K562 (cell line): ENCODE measurements around the gene SCP2. TPM values are rescaled to one million over a fixed set of nuclear protein-coding genes. Genes with fewer than 3 reads are reported as not detected.
A peak's percentile ranks its signal among the peaks of the same experiment; 100 is the strongest.

Experiments
- ASH1L ChIP-seq: fragments of 450-650 bp; IDR thresholded peaks from 2 replicates; pipeline ENCODE4 v1.6.1; 2018; ENCODE audit warnings: borderline replicate concordance, mild to moderate bottlenecking, low read depth; ENCODE audit not compliant: partially characterized antibody
- ATF6 ChIP-seq: sonication (generic); formaldehyde crosslinking; IDR thresholded peaks from 2 replicates; pipeline ENCODE4 v1.4.0; 2020; ENCODE audit warnings: mild to moderate bottlenecking, missing genetic modification reagents
- ESRRB ChIP-seq: fragments of 250-450 bp; sonication (Bioruptor Pico); IDR thresholded peaks from 2 replicates; pipeline ENCODE4 v1.5.0; 2020; ENCODE audit warnings: mild to moderate bottlenecking, moderate library complexity, borderline replicate concordance
- FOSL1 ChIP-seq: fragments of 200-800 bp; sonication (Bioruptor generic); conservative IDR thresholded peaks from 2 replicates; pipeline ENCODE4 v1.6.1; 2016; ENCODE audit warnings: missing genetic modification characterization, missing compliant biosample characterization
- NR4A1 ChIP-seq, 2 experiments: fragments of 250-450 bp in 1 of 2; fragments of 450-650 bp in 1 of 2; sonication (Bioruptor Pico) in 1 of 2; IDR thresholded peaks; 2 replicates each; pipeline versions ENCODE4 v1.4.0 to v1.6.1; 2016 to 2020; ENCODE audit warnings: mild to moderate bottlenecking in 2 of 2, missing compliant biosample characterization in 1 of 2, missing genetic modification characterization in 1 of 2, moderate library complexity in 1 of 2
- PATZ1 ChIP-seq: fragments of 250-450 bp; sonication (Bioruptor Pico); IDR thresholded peaks from 2 replicates; pipeline ENCODE4 v1.5.0; 2020; ENCODE audit warnings: mild to moderate bottlenecking, borderline replicate concordance
- SMARCC2 ChIP-seq: fragments of 450-650 bp; IDR thresholded peaks from 2 replicates; pipeline ENCODE4 v1.6.1; 2017; ENCODE audit warnings: antibody characterized with exemption, moderate library complexity, mild to moderate bottlenecking, low read depth
- ZC3H8 ChIP-seq: fragments of 450-650 bp; IDR thresholded peaks from 2 replicates; pipeline ENCODE4 v1.6.1; 2017
- ZNF143 ChIP-seq: sonication (generic); formaldehyde crosslinking; IDR thresholded peaks from 2 replicates; pipeline ENCODE4 v1.9.0; 2022; ENCODE audit warnings: mild to moderate bottlenecking, missing genetic modification reagents
- ZNF3 ChIP-seq: fragments of 250-450 bp; sonication (Bioruptor Pico); IDR thresholded peaks from 2 replicates; pipeline ENCODE4 v1.5.0; 2021; ENCODE audit warnings: mild to moderate bottlenecking, moderate library complexity
- ZNF589 ChIP-seq: fragments of 200-800 bp; sonication (Bioruptor generic); IDR thresholded peaks from 2 replicates; pipeline ENCODE4 v1.6.1; 2016; ENCODE audit warnings: low read depth, missing genetic modification characterization, missing compliant biosample characterization
- polyA plus RNA-seq, 8 experiments: library from polyadenylated mRNA; depleted of rRNA in 4 of 8; stranded (reverse) in 5 of 8; unstranded in 3 of 8; fragments of >200 nt; fragmentation: Nextera tagmentation in 2 of 8; fragmentation: Illumina TruSeq in 1 of 8; extraction: Ambion mirVana in 2 of 8; extraction: Trizol in 1 of 8; gene quantifications; 2 replicates each; pipeline versions ENCODE4 v1.2.1 to v1.2.3, GENCODE V29; 2011 to 2014; ENCODE audit warnings: inconsistent platforms in 1 of 8, missing spikeins in 1 of 8
- total RNA-seq, 7 experiments: library from RNA; depleted of rRNA in 6 of 7; stranded (reverse); fragments of >200 nt in 6 of 7; fragmentation: Illumina TruSeq in 2 of 7; extraction: Trizol in 2 of 7; gene quantifications; 2 replicates each; pipeline versions ENCODE4 v1.2.1 to v1.2.3, GENCODE V29; 2011 to 2021; ENCODE audit warnings: low replicate concordance in 1 of 7
- TF ChIP-seq, protein P1 (sequence below): fragments of 250-450 bp; sonication (Bioruptor Pico); IDR thresholded peaks from 2 replicates; pipeline ENCODE4 v1.8.0; 2022; ENCODE audit warnings: moderate library complexity, mild to moderate bottlenecking, inconsistent platforms
- TF ChIP-seq, protein P2 (sequence below): fragments of 450-650 bp; formaldehyde crosslinking; IDR thresholded peaks from 2 replicates; pipeline ENCODE4 v1.4.0; 2020; ENCODE audit warnings: mild to moderate bottlenecking, mixed read lengths
- TF ChIP-seq, protein P3 (sequence below), 2 experiments: fragments of 450-650 bp in 1 of 2; IDR thresholded peaks; 2 replicates each; pipeline ENCODE4 v1.6.1; 2011 to 2017; ENCODE audit warnings: low read depth in 2 of 2, antibody characterized with exemption in 1 of 2, borderline replicate concordance in 1 of 2, low read length in 1 of 2, mild to moderate bottlenecking in 1 of 2, mixed read lengths in 1 of 2; ENCODE audit not compliant: control insufficient read depth in 1 of 2

Gene SCP2
- total and polyA plus RNA-seq, 9 of the 15 experiments (the other 6 are each of a cell fraction or from before 2014, with no cell fraction given): 63.8 to 258 (median 106) TPM

GRCh38 chr1:53014791-53015507 lies 87.9 kb downstream of the SCP2 start (continued):
- no peak for TF ChIP-seq ZNF143
- TF ChIP-seq, protein P1, sequence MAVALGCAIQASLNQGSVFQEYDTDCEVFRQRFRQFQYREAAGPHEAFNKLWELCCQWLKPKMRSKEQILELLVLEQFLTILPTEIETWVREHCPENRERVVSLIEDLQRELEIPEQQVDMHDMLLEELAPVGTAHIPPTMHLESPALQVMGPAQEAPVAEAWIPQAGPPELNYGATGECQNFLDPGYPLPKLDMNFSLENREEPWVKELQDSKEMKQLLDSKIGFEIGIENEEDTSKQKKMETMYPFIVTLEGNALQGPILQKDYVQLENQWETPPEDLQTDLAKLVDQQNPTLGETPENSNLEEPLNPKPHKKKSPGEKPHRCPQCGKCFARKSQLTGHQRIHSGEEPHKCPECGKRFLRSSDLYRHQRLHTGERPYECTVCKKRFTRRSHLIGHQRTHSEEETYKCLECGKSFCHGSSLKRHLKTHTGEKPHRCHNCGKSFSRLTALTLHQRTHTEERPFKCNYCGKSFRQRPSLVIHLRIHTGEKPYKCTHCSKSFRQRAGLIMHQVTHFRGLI (CRISPR knock-in tag): no peak
- TF ChIP-seq PATZ1 (CRISPR knock-in tag): no peak
- no peak for TF ChIP-seq ESRRB
- no peak for TF ChIP-seq SMARCC2
- TF ChIP-seq FOSL1 (tag): no peak; the same call in 1 of the 2 replicates
- no peak for TF ChIP-seq ATF6
- TF ChIP-seq ZC3H8: no peak
- no peak for TF ChIP-seq ZNF3 (CRISPR knock-in tag)
- no peak for TF ChIP-seq ZNF589 (CRISPR knock-in tag)
- peak; percentile 36 for TF ChIP-seq ASH1L
- TF ChIP-seq, protein P2, sequence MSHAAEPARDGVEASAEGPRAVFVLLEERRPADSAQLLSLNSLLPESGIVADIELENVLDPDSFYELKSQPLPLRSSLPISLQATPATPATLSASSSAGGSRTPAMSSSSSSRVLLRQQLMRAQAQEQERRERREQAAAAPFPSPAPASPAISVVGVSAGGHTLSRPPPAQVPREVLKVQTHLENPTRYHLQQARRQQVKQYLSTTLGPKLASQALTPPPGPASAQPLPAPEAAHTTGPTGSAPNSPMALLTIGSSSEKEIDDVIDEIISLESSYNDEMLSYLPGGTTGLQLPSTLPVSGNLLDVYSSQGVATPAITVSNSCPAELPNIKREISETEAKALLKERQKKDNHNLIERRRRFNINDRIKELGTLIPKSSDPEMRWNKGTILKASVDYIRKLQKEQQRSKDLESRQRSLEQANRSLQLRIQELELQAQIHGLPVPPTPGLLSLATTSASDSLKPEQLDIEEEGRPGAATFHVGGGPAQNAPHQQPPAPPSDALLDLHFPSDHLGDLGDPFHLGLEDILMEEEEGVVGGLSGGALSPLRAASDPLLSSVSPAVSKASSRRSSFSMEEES: no peak
- TF ChIP-seq NR4A1 (CRISPR knock-in tag; IDR thresholded peaks at IDR 0.05): no peak
- TF ChIP-seq NR4A1 (tag; IDR thresholded peaks at IDR 0.05): no peak
- TF ChIP-seq, protein P3, sequence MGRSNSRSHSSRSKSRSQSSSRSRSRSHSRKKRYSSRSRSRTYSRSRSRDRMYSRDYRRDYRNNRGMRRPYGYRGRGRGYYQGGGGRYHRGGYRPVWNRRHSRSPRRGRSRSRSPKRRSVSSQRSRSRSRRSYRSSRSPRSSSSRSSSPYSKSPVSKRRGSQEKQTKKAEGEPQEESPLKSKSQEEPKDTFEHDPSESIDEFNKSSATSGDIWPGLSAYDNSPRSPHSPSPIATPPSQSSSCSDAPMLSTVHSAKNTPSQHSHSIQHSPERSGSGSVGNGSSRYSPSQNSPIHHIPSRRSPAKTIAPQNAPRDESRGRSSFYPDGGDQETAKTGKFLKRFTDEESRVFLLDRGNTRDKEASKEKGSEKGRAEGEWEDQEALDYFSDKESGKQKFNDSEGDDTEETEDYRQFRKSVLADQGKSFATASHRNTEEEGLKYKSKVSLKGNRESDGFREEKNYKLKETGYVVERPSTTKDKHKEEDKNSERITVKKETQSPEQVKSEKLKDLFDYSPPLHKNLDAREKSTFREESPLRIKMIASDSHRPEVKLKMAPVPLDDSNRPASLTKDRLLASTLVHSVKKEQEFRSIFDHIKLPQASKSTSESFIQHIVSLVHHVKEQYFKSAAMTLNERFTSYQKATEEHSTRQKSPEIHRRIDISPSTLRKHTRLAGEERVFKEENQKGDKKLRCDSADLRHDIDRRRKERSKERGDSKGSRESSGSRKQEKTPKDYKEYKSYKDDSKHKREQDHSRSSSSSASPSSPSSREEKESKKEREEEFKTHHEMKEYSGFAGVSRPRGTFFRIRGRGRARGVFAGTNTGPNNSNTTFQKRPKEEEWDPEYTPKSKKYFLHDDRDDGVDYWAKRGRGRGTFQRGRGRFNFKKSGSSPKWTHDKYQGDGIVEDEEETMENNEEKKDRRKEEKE (IDR thresholded peaks at IDR 0.05; ENCODE audit: borderline replicate concordance in 1 of 2, control insufficient read depth in 1 of 2, low read depth in 2 of 2, low read length in 1 of 2): no peak
